T-helper 2 cell treated with Interferon-gamma antibody and Interleukin-4, amounts not matched to agents 5 μg/mL and 100 μg/mL, for 36 hours (primary cell): ENCODE data around the gene RIC3.

ENCODE experiments used
- DNase-seq: peaks from one replicate; pipeline ENCODE4 v3.0.0; 2021; ENCODE audit warnings: low spot score
- H3K27ac Mint-ChIP-seq: one replicate; pipeline ENCODE4 v1.8.0; 2021; ENCODE audit warnings: mild to moderate bottlenecking, mixed read lengths
- H3K27me3 Mint-ChIP-seq: one replicate; pipeline ENCODE4 v1.8.0; 2021; ENCODE audit warnings: low read depth, mixed read lengths
- H3K36me3 Mint-ChIP-seq: one replicate; pipeline ENCODE4 v1.8.0; 2021; ENCODE audit warnings: low read depth, mixed read lengths
- H3K4me1 Mint-ChIP-seq: one replicate; pipeline ENCODE4 v1.8.0; 2021; ENCODE audit warnings: low read depth, mixed read lengths
- H3K4me3 Mint-ChIP-seq: one replicate; pipeline ENCODE4 v1.8.0; 2022; ENCODE audit warnings: mild to moderate bottlenecking, moderate library complexity, mixed read lengths
- H3K9me3 Mint-ChIP-seq: one replicate; pipeline ENCODE4 v1.8.0; 2021; ENCODE audit warnings: mixed read lengths

RIC3 gene

DNA sequence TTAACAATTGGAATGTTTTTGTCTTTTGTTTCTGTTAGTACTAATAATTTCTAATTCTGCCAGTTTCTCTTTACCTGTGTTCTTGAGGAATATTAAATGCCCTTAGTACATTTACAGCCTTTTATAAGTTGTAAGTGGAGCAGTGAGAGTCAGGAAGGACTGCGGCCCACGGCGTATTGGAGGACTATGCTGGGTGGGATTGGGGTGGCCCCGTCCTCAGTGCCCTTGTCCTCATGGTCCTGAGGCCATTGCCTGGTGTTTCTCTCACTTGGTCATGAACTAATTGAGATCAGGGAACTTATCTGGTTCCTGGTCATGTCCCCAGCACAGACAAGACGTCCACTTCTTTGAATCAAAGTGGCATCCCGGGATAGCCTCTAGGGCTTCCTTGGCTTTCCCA, 84.5 kb downstream of the RIC3 start:
- Mint-ChIP-seq H3K27me3 (peaks cover 37% of the 10 kb centered on the region), H3K36me3 (no peaks in the 10 kb centered on the region), H3K4me3 (no peak overlapping the region), H3K9me3 (no peaks in the 10 kb centered on the region), H3K4me1 (no peaks in the 10 kb centered on the region), H3K27ac (no peak overlapping the region)
- no peak for DNase-seq

DNA sequence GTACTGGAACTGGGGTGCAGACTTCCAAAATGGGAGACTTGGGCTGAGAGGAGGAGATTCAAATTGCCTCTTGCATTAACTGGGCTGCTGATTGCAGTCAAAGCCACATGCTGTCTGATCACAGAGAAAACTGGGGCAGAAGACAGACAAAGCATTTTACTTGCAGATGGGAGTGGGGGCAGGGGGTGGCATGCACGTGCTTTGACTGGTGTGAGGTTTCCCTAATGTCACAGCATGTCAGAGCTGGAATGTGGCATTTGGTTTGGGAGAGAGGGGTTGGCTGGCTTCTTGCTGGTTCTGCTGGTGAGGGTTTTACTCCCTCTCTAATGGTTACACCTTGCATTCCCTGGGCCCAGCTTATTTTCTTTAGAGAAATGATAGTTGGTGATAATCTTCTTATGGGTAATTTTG, 84.9 kb downstream of the RIC3 start:
- H3K36me3 Mint-ChIP-seq: no peaks in the 10 kb centered on the region
- no peak overlapping the region for H3K4me3 Mint-ChIP-seq
- H3K27ac Mint-ChIP-seq: no peak overlapping the region
- peaks cover 39% of the 10 kb centered on the region for H3K27me3 Mint-ChIP-seq
- DNase-seq: no peak
- H3K9me3 Mint-ChIP-seq: no peaks in the 10 kb centered on the region
- no peaks in the 10 kb centered on the region for H3K4me1 Mint-ChIP-seq

DNA sequence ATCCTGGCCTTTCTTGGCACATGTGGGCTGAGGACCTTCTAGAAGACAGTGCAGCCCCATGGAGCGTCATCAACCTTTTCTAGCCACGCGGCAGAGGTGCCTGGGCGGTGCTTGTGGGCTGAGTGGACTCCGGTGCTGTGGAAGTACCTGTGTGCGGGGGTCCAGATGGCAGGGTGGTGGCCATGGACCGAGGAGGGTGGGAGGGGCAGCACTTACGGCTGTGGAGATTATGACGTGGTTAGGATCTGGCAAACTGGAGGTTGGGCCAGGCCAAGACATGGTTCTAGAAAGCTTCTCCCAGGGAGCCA, 85.8 kb downstream of the RIC3 start:
- DNase-seq: no peak
- H3K36me3 Mint-ChIP-seq: no peaks in the 10 kb centered on the region
- H3K4me1 Mint-ChIP-seq: no peaks in the 10 kb centered on the region
- no peaks in the 10 kb centered on the region for H3K9me3 Mint-ChIP-seq
- no peak overlapping the region for H3K27ac Mint-ChIP-seq
- H3K27me3 Mint-ChIP-seq: peaks cover 39% of the 10 kb centered on the region
- no peak overlapping the region for H3K4me3 Mint-ChIP-seq

DNA sequence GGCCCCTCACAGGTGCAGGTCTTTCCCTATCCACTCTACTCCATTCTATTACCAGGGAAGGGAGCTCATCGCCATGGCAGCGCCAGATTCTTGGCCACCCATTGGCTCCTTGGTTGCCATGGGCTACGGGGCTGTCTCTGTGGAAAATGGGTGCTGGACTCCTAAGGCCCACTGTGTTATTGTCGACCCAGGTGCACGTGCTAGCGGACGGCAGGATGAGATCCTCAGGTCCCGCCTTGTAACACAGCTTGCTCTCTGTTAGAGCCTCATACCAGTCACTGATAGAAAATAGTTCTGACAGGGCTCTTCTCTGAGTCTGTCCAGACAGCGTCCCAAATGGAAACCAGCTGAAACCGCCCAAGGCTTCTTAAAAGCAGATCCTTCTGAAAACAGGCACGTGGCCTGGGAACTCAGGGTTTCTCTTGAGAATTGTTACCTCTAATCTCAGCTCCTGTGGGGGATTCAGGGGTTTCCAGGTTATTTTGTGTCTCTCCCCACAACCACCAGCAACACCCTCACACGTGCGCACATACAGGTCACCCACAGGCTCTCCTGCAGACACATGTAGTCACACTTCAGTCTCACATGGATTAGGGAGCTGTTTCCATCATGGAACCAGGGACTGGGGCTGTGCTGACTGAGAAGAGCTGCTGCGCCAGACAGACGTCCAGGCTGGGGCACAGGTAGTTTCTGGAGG, 86.3 kb downstream of the RIC3 start:
- no peaks in the 10 kb centered on the region for H3K36me3 Mint-ChIP-seq
- H3K27ac Mint-ChIP-seq: no peak overlapping the region
- H3K27me3 Mint-ChIP-seq: peaks cover 42% of the 10 kb centered on the region
- no peak for DNase-seq
- H3K4me1 Mint-ChIP-seq: no peaks in the 10 kb centered on the region
- no peaks in the 10 kb centered on the region for H3K9me3 Mint-ChIP-seq
- H3K4me3 Mint-ChIP-seq: no peak overlapping the region

DNA sequence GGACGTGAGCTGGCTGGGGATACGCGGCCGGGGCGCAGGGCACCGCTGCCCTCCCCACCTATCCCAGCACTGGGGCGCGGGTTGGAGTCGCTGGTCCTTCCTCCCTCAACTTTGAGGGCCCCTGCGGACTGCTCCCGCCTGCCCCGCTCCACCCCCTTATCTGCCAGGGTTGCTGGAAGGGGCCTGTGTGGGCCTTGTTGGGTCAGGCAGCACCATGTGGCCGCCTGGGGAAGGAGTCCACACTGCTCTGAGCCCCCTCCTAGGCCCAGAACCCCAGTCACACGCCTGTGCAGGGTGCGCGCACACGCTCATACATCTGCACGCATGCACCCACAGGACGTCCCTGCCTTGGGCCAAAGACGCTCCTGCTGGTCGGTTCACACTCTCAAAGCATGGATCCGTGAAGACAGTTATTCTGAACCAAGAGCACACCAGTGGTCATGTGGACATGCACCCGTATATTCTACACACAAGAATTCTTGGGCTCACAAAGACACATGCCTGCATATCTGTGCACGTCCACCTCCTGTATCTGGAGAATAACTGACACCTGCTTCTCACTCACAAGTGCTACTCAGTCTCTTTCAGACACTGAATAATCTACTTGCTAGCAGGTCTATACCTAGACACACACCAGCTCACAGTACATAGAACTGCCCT, 87.1 kb downstream of the RIC3 start:
- Mint-ChIP-seq H3K27me3 (peaks cover 44% of the 10 kb centered on the region), H3K4me1 (no peaks in the 10 kb centered on the region), H3K27ac (no peak overlapping the region), H3K9me3 (no peaks in the 10 kb centered on the region), H3K36me3 (no peaks in the 10 kb centered on the region), H3K4me3 (peak overlapping the region; percentile 45)
- DNase-seq: no peak

DNA sequence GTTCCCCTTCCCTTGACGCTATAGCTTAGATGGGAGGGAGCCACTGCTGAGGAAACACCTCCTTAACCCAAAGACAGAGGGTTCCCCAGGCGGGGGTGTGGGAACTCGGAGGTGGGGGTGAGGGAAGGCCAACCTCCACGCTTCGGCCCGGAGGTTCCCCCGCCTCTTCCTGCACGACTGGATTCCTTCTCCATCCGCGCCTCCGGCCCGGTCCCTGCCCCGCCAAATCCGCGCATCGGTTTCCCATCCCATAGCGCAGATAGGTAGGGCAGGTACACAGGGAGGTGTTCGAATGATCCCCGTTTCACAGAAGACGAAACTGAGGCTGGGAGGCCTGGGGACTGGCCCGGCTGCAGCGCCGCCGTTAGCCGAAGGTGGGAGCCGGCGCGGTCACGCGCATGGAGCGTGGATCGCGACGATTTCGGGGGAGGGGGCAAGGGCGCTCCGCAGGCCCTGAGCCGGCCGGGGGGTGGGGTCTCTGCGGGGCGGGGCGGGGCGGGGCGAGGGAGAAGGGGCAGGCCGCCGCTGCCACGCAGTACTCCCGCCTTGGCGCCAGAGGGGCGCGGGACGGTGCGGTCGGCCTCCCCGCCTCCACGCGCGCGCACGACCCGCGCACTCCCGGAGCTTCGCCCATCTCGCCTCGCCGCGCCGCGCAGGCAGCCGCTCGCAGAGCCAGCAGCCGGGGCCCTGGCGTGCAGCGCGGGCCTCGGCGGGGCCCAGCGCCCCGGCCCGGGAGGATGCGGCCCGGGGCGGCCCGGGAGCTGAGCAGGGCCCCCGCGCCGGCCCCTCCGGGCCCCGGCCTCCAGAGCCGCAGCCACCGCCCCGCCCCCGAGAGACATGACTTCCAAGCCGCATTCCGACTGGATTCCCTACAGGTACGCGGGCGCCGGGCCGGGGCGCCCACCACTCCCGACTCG, 87.9 kb downstream of the RIC3 start, which contains the start of gene TUB:
Gene TUB (plus strand): TSS at position 538 of the 917 bp plus-strand sequence. CDS start 300 bp downstream, at position 838.
- Mint-ChIP-seq H3K4me1 (no peaks in the 10 kb centered on the region), H3K9me3 (no peaks in the 10 kb centered on the region), H3K27me3 (peaks cover 44% of the 10 kb centered on the region), H3K36me3 (no peaks in the 10 kb centered on the region), H3K27ac (no peak within 1 kb of the TSS), H3K4me3 (peak within 1 kb of the TSS; percentile 51)
- DNase-seq: no peak

DNA sequence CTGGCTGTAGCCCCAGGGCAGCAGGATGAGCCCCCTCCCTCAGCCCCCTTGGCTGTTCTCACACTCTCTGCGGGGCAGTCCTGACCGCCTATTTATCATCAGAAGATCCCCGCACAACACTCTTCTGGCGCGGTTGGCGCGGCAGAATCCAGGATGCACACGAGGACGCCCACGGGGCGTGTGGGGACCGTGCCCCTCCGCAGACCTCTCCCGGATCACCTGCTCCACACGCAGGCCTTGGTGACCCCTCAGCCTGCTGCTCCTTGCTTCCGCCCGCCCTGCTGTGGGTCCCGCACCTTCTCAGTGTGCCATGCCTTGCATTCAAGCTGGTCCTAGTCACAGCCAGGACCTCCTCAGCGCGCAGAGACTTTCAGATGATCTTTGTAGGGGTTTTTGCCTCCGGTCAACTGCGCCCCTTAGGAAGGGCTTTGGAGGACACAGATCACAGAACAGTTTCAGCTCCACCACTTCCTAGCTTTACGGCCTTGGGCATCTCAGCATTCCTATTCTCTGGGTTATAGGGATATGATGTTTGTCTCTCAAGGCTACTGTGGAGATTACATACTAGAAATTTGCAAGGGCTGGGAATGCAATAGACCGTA, 88.7 kb downstream of the RIC3 start:
- Mint-ChIP-seq H3K9me3 (no peaks in the 10 kb centered on the region), H3K27me3 (peaks cover 44% of the 10 kb centered on the region), H3K4me3 (peak overlapping the region; percentile 51), H3K4me1 (no peaks in the 10 kb centered on the region), H3K27ac (no peak overlapping the region), H3K36me3 (no peaks in the 10 kb centered on the region)
- no peak for DNase-seq

DNA sequence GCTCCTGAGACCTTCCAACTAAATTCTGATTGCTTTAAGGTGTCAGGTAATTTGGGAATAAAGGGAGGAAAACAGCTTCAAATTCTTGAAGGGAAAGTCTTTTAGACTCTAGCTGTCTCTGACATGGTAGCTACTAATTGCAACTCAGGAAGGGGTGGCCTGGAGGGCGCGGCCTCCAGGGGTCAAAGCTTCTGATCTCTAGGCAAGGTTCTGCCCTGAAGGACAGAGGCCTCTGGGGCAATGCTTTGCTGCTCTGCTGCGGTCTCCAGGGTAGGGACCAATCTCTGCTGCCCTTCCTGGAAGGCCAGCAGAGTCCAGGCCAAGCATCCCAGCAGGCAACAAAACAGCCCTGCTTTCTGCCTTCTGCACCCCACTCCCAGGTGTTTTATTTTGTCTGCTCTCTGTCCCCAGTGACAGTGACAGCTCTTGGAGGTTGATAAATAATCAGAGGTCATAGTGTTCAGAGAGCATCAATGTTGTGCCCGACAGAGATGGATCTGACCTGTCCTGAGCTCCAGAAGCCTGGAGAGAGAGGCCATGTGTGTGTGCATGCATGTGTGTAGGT, 89.6 kb downstream of the RIC3 start:
- Mint-ChIP-seq H3K4me1 (no peaks in the 10 kb centered on the region), H3K36me3 (no peaks in the 10 kb centered on the region), H3K27me3 (peaks cover 42% of the 10 kb centered on the region), H3K4me3 (peak overlapping the region; percentile 4), H3K27ac (no peak overlapping the region), H3K9me3 (no peaks in the 10 kb centered on the region)
- DNase-seq: no peak

DNA sequence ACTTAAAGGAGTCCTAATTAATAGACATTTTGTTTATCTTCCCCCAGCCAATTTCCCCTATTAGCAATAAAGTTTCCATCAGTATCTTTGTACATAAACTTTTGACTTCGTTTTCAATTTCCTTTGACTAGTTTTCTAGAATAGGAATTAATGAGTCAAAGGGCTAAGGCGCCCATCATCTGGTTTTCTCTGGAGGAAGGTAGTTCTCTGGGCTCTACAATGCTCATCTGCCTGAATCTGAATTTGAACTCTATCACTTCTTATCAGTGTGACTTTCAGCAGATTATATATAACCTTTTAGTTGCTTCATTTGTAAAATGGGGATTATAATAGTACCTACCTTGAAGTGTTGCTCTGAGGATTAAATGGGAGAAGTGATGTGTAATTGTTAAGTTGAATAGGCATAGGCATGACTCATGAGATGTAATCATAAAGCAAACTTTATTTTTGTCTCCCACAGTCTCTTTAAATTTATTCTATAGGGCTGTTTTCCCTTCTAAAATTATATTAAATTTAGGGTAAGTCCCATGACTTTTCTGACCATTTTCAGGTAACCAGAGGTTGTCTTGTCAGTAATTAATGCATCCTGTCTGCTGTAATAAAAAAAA, 93.6 kb downstream of the RIC3 start:
- DNase-seq: no peak
- no peaks in the 10 kb centered on the region for H3K9me3 Mint-ChIP-seq
- no peaks in the 10 kb centered on the region for H3K36me3 Mint-ChIP-seq
- H3K27ac Mint-ChIP-seq: no peak overlapping the region
- H3K4me3 Mint-ChIP-seq: no peak overlapping the region
- no peaks in the 10 kb centered on the region for H3K4me1 Mint-ChIP-seq
- H3K27me3 Mint-ChIP-seq: peaks cover 17% of the 10 kb centered on the region

DNA sequence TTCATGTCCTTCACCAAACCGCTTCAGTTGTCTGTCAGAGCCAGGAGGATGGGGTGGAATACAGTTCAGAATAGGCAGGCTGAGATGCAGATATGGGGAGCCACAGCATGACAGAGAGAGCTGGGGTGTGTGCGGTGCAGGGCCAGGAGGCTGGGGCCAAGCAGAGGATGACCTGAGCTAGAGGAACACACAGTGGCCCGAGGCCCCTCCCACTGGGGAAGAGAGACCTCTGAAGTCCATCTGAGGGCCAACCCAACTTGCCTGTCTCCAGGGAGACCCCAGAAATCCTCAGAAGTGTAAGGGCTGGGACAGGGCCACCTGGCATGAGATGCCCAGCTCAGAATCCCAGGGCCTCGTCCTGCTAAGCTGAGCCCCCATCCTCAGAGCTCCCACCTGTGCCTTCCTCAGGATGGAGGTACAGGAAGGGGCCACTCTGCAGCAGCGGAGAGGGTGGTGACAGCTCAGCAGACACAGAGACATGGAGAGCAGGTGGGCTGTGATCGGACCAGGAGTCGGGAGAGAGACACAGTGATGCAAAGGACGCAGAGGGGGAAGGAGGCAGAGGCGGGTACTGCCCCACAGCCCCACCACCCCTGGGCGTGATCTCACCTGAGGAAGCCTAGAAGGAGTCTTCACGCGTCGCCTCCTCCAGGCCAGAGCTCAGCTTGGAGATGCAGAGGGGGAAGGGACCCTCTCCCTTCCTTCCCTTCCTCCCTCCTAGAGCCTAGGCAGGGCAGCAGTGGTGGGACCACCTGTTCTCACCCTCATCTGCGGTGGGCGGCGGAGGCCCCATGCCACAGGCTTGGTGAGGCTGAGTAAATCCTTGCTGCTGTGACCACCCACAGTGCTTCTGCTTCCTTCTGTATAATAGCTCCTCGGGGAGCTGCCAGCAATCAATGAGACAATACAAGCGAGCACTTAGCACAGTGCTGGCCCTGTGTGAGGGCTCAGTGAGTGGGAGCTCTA, 96.9 kb downstream of the RIC3 start:
- Mint-ChIP-seq H3K27me3 (peaks cover 4% of the 10 kb centered on the region), H3K36me3 (no peaks in the 10 kb centered on the region), H3K4me3 (no peak overlapping the region), H3K4me1 (no peaks in the 10 kb centered on the region), H3K27ac (no peak overlapping the region), H3K9me3 (no peaks in the 10 kb centered on the region)
- no peak for DNase-seq

DNA sequence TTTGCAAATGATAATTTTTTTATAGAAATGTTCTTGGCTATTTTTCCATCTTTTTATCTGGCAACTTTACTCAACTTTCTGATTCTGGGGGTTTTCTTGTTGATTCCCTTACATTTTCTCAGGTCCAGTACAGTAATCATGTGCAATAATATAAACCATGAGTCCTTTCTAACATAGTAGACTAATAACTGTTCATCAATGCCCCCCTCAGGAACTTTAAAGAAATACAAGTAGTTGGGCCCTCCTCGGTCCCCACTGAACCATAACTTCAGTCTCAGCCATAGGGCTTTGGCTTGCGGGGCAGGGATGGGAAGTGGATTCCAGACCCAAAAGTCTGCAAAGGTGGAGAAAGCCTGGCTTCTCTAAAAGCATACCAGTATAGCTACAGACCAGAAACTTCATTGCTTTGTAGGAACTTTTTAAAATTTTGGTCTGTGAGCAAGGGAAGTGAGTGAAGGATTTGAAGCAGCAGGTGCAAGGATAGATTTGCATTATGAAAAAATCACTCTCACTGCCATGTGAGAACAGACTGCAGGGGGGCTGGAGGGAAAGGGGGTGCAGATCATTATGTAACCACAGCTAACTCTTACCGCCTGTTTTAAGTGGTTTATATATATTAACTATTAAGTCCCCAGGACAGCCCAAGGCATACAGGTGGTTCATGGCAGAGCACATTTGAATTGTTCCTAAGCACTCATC, 98.3 kb downstream of the RIC3 start:
- no peak for DNase-seq
- Mint-ChIP-seq H3K27ac (no peak overlapping the region), H3K36me3 (no peaks in the 10 kb centered on the region), H3K27me3 (peaks cover 4% of the 10 kb centered on the region), H3K4me1 (no peaks in the 10 kb centered on the region), H3K9me3 (no peaks in the 10 kb centered on the region), H3K4me3 (no peak overlapping the region)

DNA sequence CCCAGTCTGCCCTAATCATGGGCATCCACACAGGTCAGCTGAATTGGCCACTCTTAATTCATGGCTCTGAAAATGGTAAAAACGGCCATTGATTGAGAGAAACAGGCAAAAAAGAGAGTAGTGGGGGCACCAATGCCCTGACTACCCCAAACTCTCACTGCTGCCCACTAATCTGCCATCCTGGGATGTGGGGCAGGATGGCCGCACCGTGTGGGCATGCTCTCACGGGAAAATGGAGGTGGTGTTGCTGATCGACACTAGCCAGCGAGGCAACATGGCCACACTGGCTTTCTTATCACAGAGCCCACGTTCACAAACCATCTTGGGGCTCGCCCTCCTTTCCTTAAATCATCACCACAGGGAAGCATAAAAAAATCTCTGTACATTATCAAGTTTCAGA, 99.1 kb downstream of the RIC3 start:
- no peaks in the 10 kb centered on the region for H3K4me1 Mint-ChIP-seq
- no peak overlapping the region for H3K27ac Mint-ChIP-seq
- H3K27me3 Mint-ChIP-seq: peaks cover 4% of the 10 kb centered on the region
- H3K36me3 Mint-ChIP-seq: no peaks in the 10 kb centered on the region
- H3K4me3 Mint-ChIP-seq: no peak overlapping the region
- H3K9me3 Mint-ChIP-seq: no peaks in the 10 kb centered on the region
- no peak for DNase-seq
